MCF 10A (cell line): ENCODE results near the gene AKAP13. TPM values are rescaled to one million over a fixed set of nuclear protein-coding genes. Genes with fewer than 3 reads are reported as not detected.

Experiments
- BruUV-seq: library from RNA; stranded (reverse); fragments of 400-500 nt; replicated peaks from 2 replicates; lab custom pipeline; 2021; lab: Mats Ljungman, UMichigan
- CTCF ChIA-PET: fragments of 300-600 bp; sonication (Branson Sonifier 250); formaldehyde crosslinking; extraction: SDS; loops from one replicate; lab custom pipeline; 2021; ENCODE audit warnings: antibody characterized with exemption, inconsistent platforms; lab: Yijun Ruan, JAX
- POLR2A ChIA-PET: fragments of 300-600, 350-650 bp; sonication (Branson Sonifier 250); formaldehyde crosslinking; extraction: SDS; loops from one replicate; lab custom pipeline; 2020; ENCODE audit warnings: antibody characterized with exemption, inconsistent platforms; lab: Yijun Ruan, JAX
- DNase-seq: peaks from one replicate; pipeline ENCODE4 v3.0.0-alpha.2; 2018; ENCODE audit not compliant: unreplicated experiment
- H3K27ac Mint-ChIP-seq: one replicate; pipeline ENCODE4 v1.8.0; 2022; ENCODE audit warnings: mild to moderate bottlenecking, low read depth, mixed read lengths; ENCODE audit not compliant: unreplicated experiment
- H3K27me3 Mint-ChIP-seq: one replicate; pipeline ENCODE4 v1.8.0; 2022; ENCODE audit warnings: mixed read lengths; ENCODE audit not compliant: insufficient read depth, unreplicated experiment
- H3K36me3 Mint-ChIP-seq: one replicate; pipeline ENCODE4 v1.8.0; 2022; ENCODE audit warnings: mild to moderate bottlenecking, moderate library complexity, mixed read lengths; ENCODE audit not compliant: insufficient read depth, unreplicated experiment
- H3K4me1 Mint-ChIP-seq: one replicate; pipeline ENCODE4 v1.8.0; 2022; ENCODE audit warnings: mixed read lengths; ENCODE audit not compliant: insufficient read depth, unreplicated experiment
- H3K4me3 Mint-ChIP-seq: one replicate; pipeline ENCODE4 v1.8.0; 2022; ENCODE audit warnings: mild to moderate bottlenecking, moderate library complexity, mixed read lengths; ENCODE audit not compliant: unreplicated experiment
- H3K9me3 Mint-ChIP-seq: one replicate; pipeline ENCODE4 v1.8.0; 2022; ENCODE audit warnings: mixed read lengths; ENCODE audit not compliant: unreplicated experiment
- CTCF ChIP-seq: fragments of 200-600 bp; IDR thresholded peaks from one replicate; pipeline ENCODE4 v1.8.0; 2022; ENCODE audit warnings: antibody characterized with exemption, mild to moderate bottlenecking; ENCODE audit not compliant: unreplicated experiment
- intact Hi-C: fragments of 100-400 bp; cut with micrococcal nuclease; formaldehyde crosslinking; loops from 2 replicates; pipeline ENCODE4 v1.14.1; 2022
- total RNA-seq: library from RNA; stranded (reverse); gene quantifications from 2 replicates; pipeline ENCODE4 v1.2.3, GENCODE V29; 2022

AKAP13 gene
- total RNA-seq, 1 experiment from 2014 or later = 65.7 TPM

GRCh38 chr15:85550283-85550682, 169.9 kb downstream of the AKAP13 start:
- intact Hi-C loops = no loop called here
- CTCF ChIA-PET = no interaction called here
- H3K9me3 Mint-ChIP-seq = no peaks in the 10 kb centered on the region

GRCh38 chr15:85551221-85551832, 170.9 kb downstream of the AKAP13 start:
- Mint-ChIP-seq H3K4me1 (peaks cover 5% of the 10 kb centered on the region), H3K9me3 (no peaks in the 10 kb centered on the region), H3K36me3 (peaks cover 65% of the 10 kb centered on the region), H3K27ac (no peak overlapping the region), H3K27me3 (no peaks in the 10 kb centered on the region), H3K4me3 (no peak overlapping the region)
- intact Hi-C loops = no loop called here
- no peak for TF ChIP-seq CTCF
- DNase-seq = no peak
- CTCF ChIA-PET = no interaction called here
- BruUV-seq = no TSS peak
- POLR2A ChIA-PET = interaction anchor here (0.9 kb wide), 1 partner anchor 10 kb away, joined by 3 read pairs; no protein-coding TSS in a partner anchor

More at GRCh38 chr15:85550283-85550682, 169.9 kb downstream of the AKAP13 start:
- Mint-ChIP-seq H3K36me3 (peaks cover 65% of the 10 kb centered on the region), H3K4me3 (no peak overlapping the region), H3K4me1 (peaks cover 10% of the 10 kb centered on the region), H3K27ac (no peak overlapping the region), H3K27me3 (no peaks in the 10 kb centered on the region)
- TF ChIP-seq CTCF = no peak
- DNase-seq = no peak
- POLR2A ChIA-PET = no interaction called here
- no TSS peak for BruUV-seq

- POLR2A ChIA-PET = interaction anchor here (0.6 to 1.5 kb wide), 2 partner anchors 10 to 187 kb away, joined by 3 read pairs; no protein-coding TSS in a partner anchor
- H3K27ac Mint-ChIP-seq = no peak overlapping the region
- TF ChIP-seq CTCF = no peak
- H3K9me3 Mint-ChIP-seq = no peaks in the 10 kb centered on the region
- no peaks in the 10 kb centered on the region for H3K27me3 Mint-ChIP-seq
- intact Hi-C loops = no loop called here
- peaks cover 5% of the 10 kb centered on the region for H3K4me1 Mint-ChIP-seq
- CTCF ChIA-PET = interaction anchor here (1.1 to 1.6 kb wide), 4 partner anchors 10 to 224 kb away, joined by 3 to 5 read pairs (median 3); no protein-coding TSS in a partner anchor
- H3K36me3 Mint-ChIP-seq = peaks cover 47% of the 10 kb centered on the region
- no peak for DNase-seq
- H3K4me3 Mint-ChIP-seq = no peak overlapping the region
- no TSS peak for BruUV-seq
Measured at GRCh38 chr15:85554852-85555521, 174.6 kb downstream of the AKAP13 start.

GRCh38 chr15:85555875-85556617, 175.6 kb downstream of the AKAP13 start:
- no peak for DNase-seq
- POLR2A ChIA-PET = interaction anchor here (0.7 to 1.5 kb wide), 2 partner anchors 11 to 18 kb away, joined by 3 to 4 read pairs; no protein-coding TSS in a partner anchor
- no peak overlapping the region for H3K4me3 Mint-ChIP-seq

More at GRCh38 chr15:85555875-85556617, 175.6 kb downstream of the AKAP13 start:
- Mint-ChIP-seq H3K27ac (no peak overlapping the region), H3K4me1 (peaks cover 5% of the 10 kb centered on the region), H3K27me3 (no peaks in the 10 kb centered on the region), H3K36me3 (peaks cover 40% of the 10 kb centered on the region), H3K9me3 (no peaks in the 10 kb centered on the region)
- BruUV-seq = no TSS peak
- no peak for TF ChIP-seq CTCF
- CTCF ChIA-PET = interaction anchor here (1.3 to 1.6 kb wide), 3 partner anchors 20 to 225 kb away, joined by 3 to 5 read pairs (median 3); no protein-coding TSS in a partner anchor
- intact Hi-C loops = no loop called here
